H9 (cell line): ENCODE measurements around the gene DSCAM. TPM values are rescaled to one million over a fixed set of nuclear protein-coding genes. Genes with fewer than 3 reads are reported as not detected.

Experiments
- DNase-seq: peaks from one replicate; pipeline ENCODE4 v3.0.0-alpha.2; 2017
- H2AFZ ChIP-seq: one replicate; pipeline ENCODE4 v1.6.1; 2013; ENCODE audit warnings: mild to moderate bottlenecking, low read length, control low read depth, moderate library complexity
- H2AK5ac ChIP-seq: 2 replicates; pipeline ENCODE4 v1.6.1; 2013; ENCODE audit warnings: low read length, control low read depth, mixed read lengths; ENCODE audit not compliant: insufficient read length
- H2BK120ac ChIP-seq: one replicate; pipeline ENCODE4 v1.6.1; 2013; ENCODE audit warnings: low read depth, mild to moderate bottlenecking, low read length, control low read depth, inconsistent platforms; ENCODE audit not compliant: poor library complexity, severe bottlenecking
- H2BK12ac ChIP-seq: 2 replicates; pipeline ENCODE4 v1.6.1; 2013; ENCODE audit warnings: low read length, control low read depth, mixed read lengths, low read depth; ENCODE audit not compliant: insufficient read length
- H2BK15ac ChIP-seq: 2 replicates; pipeline ENCODE4 v1.6.1; 2013; ENCODE audit warnings: low read depth, low read length, control low read depth
- H2BK20ac ChIP-seq: one replicate; pipeline ENCODE4 v1.6.1; 2013; ENCODE audit warnings: low read depth, mild to moderate bottlenecking, low read length, control low read depth, inconsistent platforms; ENCODE audit not compliant: poor library complexity, severe bottlenecking
- H2BK5ac ChIP-seq: 2 replicates; pipeline ENCODE4 v1.6.1; 2013; ENCODE audit warnings: low read length, control low read depth, mixed read lengths; ENCODE audit not compliant: insufficient read length
- H3K14ac ChIP-seq: 2 replicates; pipeline ENCODE4 v1.6.1; 2013; ENCODE audit warnings: low read length, control low read depth; ENCODE audit not compliant: insufficient read depth
- H3K18ac ChIP-seq: 2 replicates; pipeline ENCODE4 v1.6.1; 2013; ENCODE audit warnings: low read depth, mild to moderate bottlenecking, mixed read lengths, low read length, control low read depth; ENCODE audit not compliant: insufficient read length
- H3K23ac ChIP-seq: 2 replicates; pipeline ENCODE4 v1.6.1; 2013; ENCODE audit warnings: low read length, control low read depth, mixed read lengths, low read depth; ENCODE audit not compliant: insufficient read length
- H3K23me2 ChIP-seq: 2 replicates; pipeline ENCODE4 v1.6.1; 2013; ENCODE audit warnings: low read depth, mild to moderate bottlenecking, mixed read lengths, low read length, control low read depth; ENCODE audit not compliant: insufficient read length, poor library complexity, severe bottlenecking
- H3K27ac ChIP-seq: 2 replicates; pipeline ENCODE4 v1.5.1; 2013; ENCODE audit warnings: low read length, control low read depth, mixed read lengths, low read depth; ENCODE audit not compliant: insufficient read length
- H3K27me3 ChIP-seq: 2 replicates; pipeline ENCODE4 v1.6.1; 2013; ENCODE audit warnings: low read length, control low read depth, inconsistent platforms; ENCODE audit not compliant: insufficient read depth
- H3K4ac ChIP-seq: 2 replicates; pipeline ENCODE4 v1.6.1; 2013; ENCODE audit warnings: low read depth, mild to moderate bottlenecking, control low read depth, inconsistent platforms, low read length, moderate library complexity
- H3K4me1 ChIP-seq: 2 replicates; pipeline ENCODE4 v1.6.1; 2013; ENCODE audit warnings: low read length, control low read depth, inconsistent platforms; ENCODE audit not compliant: insufficient read depth
- H3K4me2 ChIP-seq: 2 replicates; pipeline ENCODE4 v1.6.1; 2013; ENCODE audit warnings: low read length, control low read depth, mixed read lengths; ENCODE audit not compliant: insufficient read length, insufficient read depth
- H3K56ac ChIP-seq: 2 replicates; pipeline ENCODE4 v1.6.1; 2013; ENCODE audit warnings: low read depth, mild to moderate bottlenecking, mixed read lengths, low read length, control low read depth; ENCODE audit not compliant: insufficient read length
- H3K79me1 ChIP-seq: 2 replicates; pipeline ENCODE4 v1.6.1; 2013; ENCODE audit warnings: low read depth, mild to moderate bottlenecking, moderate library complexity, low read length, control low read depth, inconsistent platforms; ENCODE audit not compliant: insufficient read depth, poor library complexity, severe bottlenecking
- H3K79me2 ChIP-seq: 2 replicates; pipeline ENCODE4 v1.6.1; 2013; ENCODE audit warnings: low read length, control low read depth, inconsistent platforms; ENCODE audit not compliant: insufficient read depth
- H3K9ac ChIP-seq: 2 replicates; pipeline ENCODE4 v1.6.1; 2013; ENCODE audit warnings: low read length, control low read depth, mixed read lengths; ENCODE audit not compliant: insufficient read length; ENCODE audit errors: extremely low read depth
- H3K9me3 ChIP-seq: one replicate; pipeline ENCODE4 v1.6.1; 2013; ENCODE audit warnings: low read depth, low read length, inconsistent platforms; ENCODE audit not compliant: control insufficient read depth
- H3T11ph ChIP-seq: one replicate; pipeline ENCODE4 v1.6.1; 2013; ENCODE audit warnings: mild to moderate bottlenecking, low read length, control low read depth, inconsistent platforms
- H4K20me1 ChIP-seq: one replicate; pipeline ENCODE4 v1.6.1; 2013; ENCODE audit not compliant: control insufficient read depth, insufficient read length, insufficient read depth
- H4K5ac ChIP-seq: 2 replicates; pipeline ENCODE4 v1.6.1; 2013; ENCODE audit warnings: low read depth, mild to moderate bottlenecking, mixed read lengths, low read length, control low read depth; ENCODE audit not compliant: insufficient read length
- H4K8ac ChIP-seq: replicated peaks from 2 replicates; pipeline ENCODE4 v1.6.1; 2013; ENCODE audit warnings: low read length, control low read depth, mixed read lengths, low read depth; ENCODE audit not compliant: insufficient read length
- H4K91ac ChIP-seq: 2 replicates; pipeline ENCODE4 v1.6.1; 2013; ENCODE audit warnings: low read depth, mild to moderate bottlenecking, moderate library complexity, mixed read lengths, low read length, control low read depth; ENCODE audit not compliant: insufficient read length
- H3K27ac Mint-ChIP-seq, 3 experiments: 2 replicates in 2 of 3; 3 replicates in 1 of 3; pipeline ENCODE4 v1.8.0; 2020 to 2021; ENCODE audit warnings: mixed read lengths in 3 of 3, mild to moderate bottlenecking in 1 of 3, moderate library complexity in 1 of 3
- H3K27me3 Mint-ChIP-seq: 2 replicates; pipeline ENCODE4 v1.8.0; 2021; ENCODE audit warnings: low read depth, mild to moderate bottlenecking, moderate library complexity, mixed read lengths
- H3K36me3 Mint-ChIP-seq, 3 experiments: 2 replicates in 2 of 3; 3 replicates in 1 of 3; pipeline ENCODE4 v1.8.0; 2020 to 2021; ENCODE audit warnings: low read depth in 3 of 3, mixed read lengths in 3 of 3; ENCODE audit not compliant: insufficient read depth in 1 of 3
- H3K4me1 Mint-ChIP-seq, 2 experiments: 2 replicates each; pipeline ENCODE4 v1.8.0; 2020; ENCODE audit warnings: mixed read lengths in 2 of 2
- H3K4me3 Mint-ChIP-seq, 2 experiments: 2 replicates in 1 of 2; 3 replicates in 1 of 2; pipeline ENCODE4 v1.8.0; 2020 to 2021; ENCODE audit warnings: mild to moderate bottlenecking in 2 of 2, mixed read lengths in 2 of 2, moderate library complexity in 1 of 2
- H3K9me3 Mint-ChIP-seq, 2 experiments: 2 replicates in 1 of 2; 3 replicates in 1 of 2; pipeline ENCODE4 v1.8.0; 2020; ENCODE audit warnings: mild to moderate bottlenecking in 2 of 2, mixed read lengths in 2 of 2, moderate library complexity in 1 of 2
- CTCF ChIP-seq: fragments of 200-600 bp; sonication (generic); conservative IDR thresholded peaks from 3 replicates; pipeline ENCODE4 v1.8.0; 2021; ENCODE audit warnings: antibody characterized with exemption, mild to moderate bottlenecking
- WGBS: extraction: QIAGEN DNeasy Blood & Tissue Kit; methylation state at CpG from one replicate; pipeline ENCODE4 v1.1.7; 2013; ENCODE audit warnings: missing lambda C conversion rate, low lambda C conversion rate, mixed read lengths; ENCODE audit not compliant: insufficient read length; ENCODE audit errors: extremely low coverage; 5-methylcytosine and 5-hydroxymethylcytosine counted together
- total RNA-seq: library from RNA; stranded (reverse); gene quantifications from 2 replicates; pipeline ENCODE4 v1.2.1, GENCODE V29; 2021

Gene DSCAM
- total RNA-seq, 1 experiment from 2014 or later, result 0.17 TPM

DNA sequence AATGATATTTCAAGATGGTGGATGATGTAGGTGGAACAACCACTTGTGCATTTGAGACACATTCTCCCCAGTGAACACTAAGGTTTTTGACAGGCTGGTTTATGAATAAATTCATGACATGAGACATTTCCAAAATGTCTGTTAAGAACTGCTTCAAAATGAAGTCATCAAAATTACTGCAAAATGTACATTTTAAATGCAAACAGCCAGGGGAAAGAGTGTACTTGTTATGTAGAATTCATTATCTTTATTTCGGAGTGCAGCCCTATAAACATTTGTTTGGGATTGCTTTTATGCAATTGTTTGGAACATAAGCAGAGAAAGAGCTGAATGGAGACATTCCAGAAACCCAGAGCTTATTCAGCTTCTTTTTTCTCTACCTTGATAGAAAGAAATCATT is 49.5 kb downstream of the DSCAM start:
- Histone ChIP-seq H4K91ac (no peak overlapping the region), H3K23me2 (no peaks in the 10 kb centered on the region), H3K79me1 (no peaks in the 10 kb centered on the region), H3K9ac (no peak overlapping the region), H3K9me3 (peaks cover 17% of the 10 kb centered on the region), H2BK20ac (no peak overlapping the region), H4K8ac (no peak overlapping the region), H3K27me3 (no peaks in the 10 kb centered on the region), H2BK120ac (no peak overlapping the region), H3K56ac (no peak overlapping the region), H4K20me1 (no peaks in the 10 kb centered on the region), H3K79me2 (no peaks in the 10 kb centered on the region), H3K23ac (no peak overlapping the region), H4K5ac (no peak overlapping the region), H3K4me1 (no peaks in the 10 kb centered on the region), H3K14ac (no peak overlapping the region), H3K27ac (no peak overlapping the region), H2BK15ac (no peak overlapping the region), H3K18ac (no peak overlapping the region), H2BK12ac (no peak overlapping the region), H2AFZ (no peak overlapping the region), H2BK5ac (no peak overlapping the region), H3K4ac (no peak overlapping the region), H3T11ph (no peak overlapping the region), H2AK5ac (no peak overlapping the region), H3K4me2 (no peak overlapping the region)
- no CpG with 5 or more reads among the region's 1 CpG for WGBS
- no peak overlapping the region for H3K27ac Mint-ChIP-seq
- H3K4me3 Mint-ChIP-seq, result no peak overlapping the region
- peaks cover 34 to 37% of the 10 kb centered on the region in 2 experiments for H3K9me3 Mint-ChIP-seq
- TF ChIP-seq CTCF, result no peak
- no peaks in the 10 kb centered on the region for H3K4me1 Mint-ChIP-seq
- H3K36me3 Mint-ChIP-seq, result peaks cover 5 to 28% (median 6%) of the 10 kb centered on the region in 3 experiments
- DNase-seq, result no peak
- no peaks in the 10 kb centered on the region for H3K27me3 Mint-ChIP-seq
